Subcutaneous abdominal adipose tissue (tissue), 5 donors: Measurements from ENCODE around the gene SLITRK6.
"Not testable (repeated sequence)": the region's sequence is repeated elsewhere in the genome, so short reads cannot be mapped to it uniquely, and the experiment has no call there.

ENCODE experiments used
- H3K27ac ChIP-seq: one replicate; pipeline ENCODE4 v1.7.0; 2013; ENCODE audit warnings: low read depth, mild to moderate bottlenecking, inconsistent platforms, low read length, moderate library complexity
- H3K27me3 ChIP-seq, 5 donors: one replicate each; pipeline ENCODE4 v1.7.0; 2013; ENCODE audit warnings: low read length in 5 of 5, inconsistent platforms in 1 of 5; ENCODE audit not compliant: control insufficient read depth in 5 of 5, insufficient read depth in 4 of 5
- H3K36me3 ChIP-seq, 5 donors: one replicate each; pipeline ENCODE4 v1.7.0; 2013; ENCODE audit warnings: low read length in 5 of 5; ENCODE audit not compliant: control insufficient read depth in 5 of 5, insufficient read depth in 5 of 5
- H3K4me1 ChIP-seq, 5 donors: one replicate each; pipeline ENCODE4 v1.7.0; 2013; ENCODE audit warnings: low read length in 5 of 5, mild to moderate bottlenecking in 3 of 5, moderate library complexity in 1 of 5; ENCODE audit not compliant: control insufficient read depth in 5 of 5, insufficient read depth in 5 of 5
- H3K4me3 ChIP-seq, 5 donors: one replicate each; pipeline ENCODE4 v1.7.0; 2013; ENCODE audit warnings: low read length in 5 of 5, low read depth in 1 of 5
- H3K9ac ChIP-seq, 5 donors: one replicate each; pipeline ENCODE4 v1.7.0; 2013; ENCODE audit warnings: low read length in 5 of 5, mild to moderate bottlenecking in 4 of 5, moderate library complexity in 3 of 5
- H3K9me3 ChIP-seq, 5 donors: one replicate each; pipeline ENCODE4 v1.7.0; 2013; ENCODE audit warnings: low read length in 5 of 5; ENCODE audit not compliant: control insufficient read depth in 5 of 5
- donor health status: healthy.
- donor health status: healthy.
- donor health status: healthy.
- donor health status: healthy.
- donor health status: healthy.

SLITRK6 gene

GRCh38 chr13:85808811-85809210 is 9.6 kb upstream of the SLITRK6 start:
- H3K27ac ChIP-seq: no peak overlapping the region
- no peak overlapping the region for H3K9ac ChIP-seq
- H3K36me3 ChIP-seq: no peaks in the 10 kb centered on the region
- no peaks in the 10 kb centered on the region for H3K4me1 ChIP-seq
- H3K27me3 ChIP-seq: no peaks in the 10 kb centered on the region
- H3K4me3 ChIP-seq: no peak overlapping the region
- H3K9me3 ChIP-seq: no peaks in the 10 kb centered on the region

- Histone ChIP-seq H3K4me1 (no peaks in the 10 kb centered on the region), H3K4me3 (no peak overlapping the region), H3K9ac (no peak overlapping the region), H3K27me3 (no peaks in the 10 kb centered on the region), H3K36me3 (no peaks in the 10 kb centered on the region), H3K9me3 (no peaks in the 10 kb centered on the region), H3K27ac (no peak overlapping the region)
Measured at GRCh38 chr13:85806553-85807175, 7.4 kb upstream of the SLITRK6 start.

- Histone ChIP-seq H3K36me3 (no peaks in the 10 kb centered on the region), H3K27ac (no peak overlapping the region), H3K4me3 (no peak overlapping the region), H3K27me3 (no peaks in the 10 kb centered on the region), H3K9me3 (no peaks in the 10 kb centered on the region), H3K9ac (no peak overlapping the region), H3K4me1 (no peaks in the 10 kb centered on the region)
Measured at GRCh38 chr13:85798556-85798955, 663 bp downstream of the SLITRK6 start.

GRCh38 chr13:85797311-85797710 is 1.9 kb downstream of the SLITRK6 start:
- Histone ChIP-seq H3K9me3 (no peaks in the 10 kb centered on the region), H3K27ac (no peak overlapping the region), H3K4me3 (no peak overlapping the region)

GRCh38 chr13:85785205-85785604 is 14.0 kb downstream of the SLITRK6 start:
- Histone ChIP-seq H3K36me3 (no peaks in the 10 kb centered on the region), H3K4me1 (peaks cover 0 to 7% (median 0%) of the 10 kb centered on the region in 5 donors), H3K27me3 (no peaks in the 10 kb centered on the region), H3K4me3 (no peak overlapping the region), H3K9ac (no peak overlapping the region), H3K27ac (no peak overlapping the region), H3K9me3 (no peaks in the 10 kb centered on the region)

More at GRCh38 chr13:85797311-85797710, 1.9 kb downstream of the SLITRK6 start:
- Histone ChIP-seq H3K27me3 (no peaks in the 10 kb centered on the region), H3K36me3 (no peaks in the 10 kb centered on the region), H3K9ac (no peak overlapping the region), H3K4me1 (no peaks in the 10 kb centered on the region)

- H3K9me3 ChIP-seq: peaks cover 0 to 4% (median 0%) of the 10 kb centered on the region in 5 donors
- no peak overlapping the region for H3K27ac ChIP-seq
- no peak overlapping the region for H3K9ac ChIP-seq
- H3K4me3 ChIP-seq: no peak overlapping the region
- no peaks in the 10 kb centered on the region for H3K36me3 ChIP-seq
- H3K4me1 ChIP-seq: peaks cover 0 to 3% (median 0%) of the 10 kb centered on the region in 5 donors
- no peaks in the 10 kb centered on the region for H3K27me3 ChIP-seq
Measured at GRCh38 chr13:85772367-85772766, 26.9 kb downstream of the SLITRK6 start.

GRCh38 chr13:85771856-85772255 is 27.4 kb downstream of the SLITRK6 start:
- Histone ChIP-seq H3K9ac (no peak overlapping the region), H3K27ac (no peak overlapping the region), H3K27me3 (no peaks in the 10 kb centered on the region), H3K4me1 (peaks cover 0 to 3% (median 0%) of the 10 kb centered on the region in 5 donors), H3K4me3 (no peak overlapping the region), H3K9me3 (peaks cover 0 to 4% (median 0%) of the 10 kb centered on the region in 5 donors), H3K36me3 (no peaks in the 10 kb centered on the region)

- H3K27ac ChIP-seq: no peak overlapping the region
- no peak overlapping the region for H3K9ac ChIP-seq
- peaks cover 0 to 3% (median 0%) of the 10 kb centered on the region in 5 donors for H3K4me1 ChIP-seq
- H3K27me3 ChIP-seq: no peaks in the 10 kb centered on the region
- peaks cover 0 to under 1% (median 0%) of the 10 kb centered on the region in 5 donors for H3K9me3 ChIP-seq
- H3K36me3 ChIP-seq: no peaks in the 10 kb centered on the region
- H3K4me3 ChIP-seq: no peak overlapping the region
Measured at GRCh38 chr13:85768946-85769345, 30.3 kb downstream of the SLITRK6 start.

- Histone ChIP-seq H3K36me3 (no peaks in the 10 kb centered on the region), H3K27ac (no peak overlapping the region), H3K4me1 (no peaks in the 10 kb centered on the region), H3K4me3 (no peak overlapping the region), H3K9me3 (no peaks in the 10 kb centered on the region), H3K27me3 (no peaks in the 10 kb centered on the region), H3K9ac (no peak overlapping the region)
Measured at GRCh38 chr13:85755123-85755522, 44.1 kb downstream of the SLITRK6 start.

GRCh38 chr13:85743201-85743770 is 55.9 kb downstream of the SLITRK6 start:
- not testable (repeated sequence) for H3K9ac ChIP-seq, H3K27me3 ChIP-seq, H3K36me3 ChIP-seq, H3K9me3 ChIP-seq, H3K4me1 ChIP-seq, H3K27ac ChIP-seq, H3K4me3 ChIP-seq
